ENCODE results near the gene AGMO. TPM values are rescaled to one million over a fixed set of nuclear protein-coding genes. Genes with fewer than 3 reads are reported as not detected.

Gene AGMO
- total RNA-seq, 1 donor from 2014 or later = not detected

DNA sequence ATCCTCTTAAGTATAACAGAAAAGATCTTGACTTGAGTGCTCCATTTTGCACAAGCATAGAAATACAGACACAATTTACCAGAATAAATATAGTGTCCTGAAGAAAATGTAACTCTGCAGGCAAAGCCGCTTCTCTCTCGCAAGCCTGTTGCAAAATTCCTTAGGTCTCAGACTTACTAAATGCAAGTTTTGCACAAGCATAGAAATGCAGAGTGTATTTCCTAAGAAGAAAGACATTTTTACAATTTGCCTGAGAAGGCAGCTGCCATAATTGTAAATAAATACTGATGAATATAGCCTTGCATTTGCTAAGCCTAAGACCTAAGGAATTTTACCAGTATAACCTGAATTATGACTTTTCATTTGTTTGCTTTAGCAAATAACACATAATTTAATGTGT lies 67.1 kb downstream of the AGMO start:
- DNase-seq (ENCODE audit: low read depth) = no peak
- TF ChIP-seq, protein P1, sequence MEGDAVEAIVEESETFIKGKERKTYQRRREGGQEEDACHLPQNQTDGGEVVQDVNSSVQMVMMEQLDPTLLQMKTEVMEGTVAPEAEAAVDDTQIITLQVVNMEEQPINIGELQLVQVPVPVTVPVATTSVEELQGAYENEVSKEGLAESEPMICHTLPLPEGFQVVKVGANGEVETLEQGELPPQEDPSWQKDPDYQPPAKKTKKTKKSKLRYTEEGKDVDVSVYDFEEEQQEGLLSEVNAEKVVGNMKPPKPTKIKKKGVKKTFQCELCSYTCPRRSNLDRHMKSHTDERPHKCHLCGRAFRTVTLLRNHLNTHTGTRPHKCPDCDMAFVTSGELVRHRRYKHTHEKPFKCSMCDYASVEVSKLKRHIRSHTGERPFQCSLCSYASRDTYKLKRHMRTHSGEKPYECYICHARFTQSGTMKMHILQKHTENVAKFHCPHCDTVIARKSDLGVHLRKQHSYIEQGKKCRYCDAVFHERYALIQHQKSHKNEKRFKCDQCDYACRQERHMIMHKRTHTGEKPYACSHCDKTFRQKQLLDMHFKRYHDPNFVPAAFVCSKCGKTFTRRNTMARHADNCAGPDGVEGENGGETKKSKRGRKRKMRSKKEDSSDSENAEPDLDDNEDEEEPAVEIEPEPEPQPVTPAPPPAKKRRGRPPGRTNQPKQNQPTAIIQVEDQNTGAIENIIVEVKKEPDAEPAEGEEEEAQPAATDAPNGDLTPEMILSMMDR (conservative IDR thresholded peaks at IDR 0.05; ENCODE audit: low read depth, low read length) = no peak
- H3K4me3 ChIP-seq (ENCODE audit: low read depth, low read length) = no peak overlapping the region

- DNase-seq (ENCODE audit: low read depth) = no peak
- no peak overlapping the region for H3K4me3 ChIP-seq (ENCODE audit: low read depth, low read length)
- TF ChIP-seq, protein P1 (conservative IDR thresholded peaks at IDR 0.05; ENCODE audit: low read depth, low read length) = no peak
These were observed 70.5 kb downstream of the AGMO start for GRCh38 chr7:15491361-15491760.

- TF ChIP-seq, protein P1 (conservative IDR thresholded peaks at IDR 0.05; ENCODE audit: low read depth, low read length) = no peak
- no peak for DNase-seq (ENCODE audit: low read depth)
- no peak overlapping the region for H3K4me3 ChIP-seq (ENCODE audit: low read depth, low read length)
These were observed 71.5 kb downstream of the AGMO start for GRCh38 chr7:15490291-15490690.

DNA sequence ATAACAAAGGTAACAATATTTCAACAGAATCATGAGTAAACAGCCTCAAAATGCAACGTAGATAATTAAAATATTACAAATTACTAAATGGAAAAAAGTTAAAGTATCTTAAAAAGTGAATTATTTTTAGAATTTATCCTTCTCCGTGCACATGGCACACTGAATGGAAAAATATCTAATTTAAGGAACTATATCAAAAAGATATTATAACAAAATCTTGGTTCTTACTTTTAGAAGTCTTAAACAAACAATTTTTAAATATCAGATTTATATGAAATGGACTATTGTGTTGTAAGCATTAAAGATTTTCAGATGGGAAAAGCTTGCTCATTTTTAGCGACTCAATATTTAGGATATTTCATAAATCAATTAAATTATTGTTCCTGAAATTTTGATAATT lies 72.0 kb downstream of the AGMO start:
- TF ChIP-seq, protein P1 (conservative IDR thresholded peaks at IDR 0.05; ENCODE audit: low read depth, low read length) = no peak
- H3K4me3 ChIP-seq (ENCODE audit: low read depth, low read length) = no peak overlapping the region
- no peak for DNase-seq (ENCODE audit: low read depth)

- TF ChIP-seq, protein P1 (conservative IDR thresholded peaks at IDR 0.05; ENCODE audit: low read depth, low read length) = no peak
- H3K4me3 ChIP-seq (ENCODE audit: low read depth, low read length) = no peak overlapping the region
- DNase-seq (ENCODE audit: low read depth) = no peak
These were observed 72.4 kb downstream of the AGMO start for GRCh38 chr7:15489383-15489782.

DNA sequence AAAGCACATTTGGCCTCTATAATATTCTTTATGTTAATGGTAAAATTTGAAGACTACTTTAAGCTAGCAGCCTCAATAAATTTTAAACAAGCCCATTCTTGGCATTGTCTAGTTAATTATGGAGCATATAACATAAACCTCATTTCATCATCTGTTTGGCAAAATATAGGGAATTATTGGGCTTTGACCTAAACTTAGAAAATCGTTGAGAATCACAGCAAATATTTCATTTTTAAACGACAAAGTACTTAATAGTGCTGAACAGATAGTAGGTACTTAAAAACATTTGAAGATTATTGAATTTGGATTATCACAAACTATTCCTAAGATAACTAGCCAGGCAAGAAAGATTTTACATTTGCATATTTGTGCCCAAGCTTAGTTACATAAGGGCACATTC lies 73.4 kb downstream of the AGMO start:
- H3K4me3 ChIP-seq (ENCODE audit: low read depth, low read length) = no peak overlapping the region
- DNase-seq (ENCODE audit: low read depth) = no peak
- TF ChIP-seq, protein P1 (conservative IDR thresholded peaks at IDR 0.05; ENCODE audit: low read depth, low read length) = no peak

GRCh38 chr7:15487896-15488295 lies 73.9 kb downstream of the AGMO start:
- TF ChIP-seq, protein P1 (conservative IDR thresholded peaks at IDR 0.05; ENCODE audit: low read depth, low read length) = no peak
- no peak for DNase-seq (ENCODE audit: low read depth)
- H3K4me3 ChIP-seq (ENCODE audit: low read depth, low read length) = no peak overlapping the region
